ENCODE measurements around the gene LRRFIP1.

LRRFIP1 gene

GRCh38 chr2:237722616-237723015 lies 95.2 kb downstream of the LRRFIP1 start:
- H3K4me1 ChIP-seq: no peaks in the 10 kb centered on the region
- no peaks in the 10 kb centered on the region for H3K9me3 ChIP-seq (ENCODE audit: control insufficient read depth, low read length)
- TF ChIP-seq CTCF (IDR thresholded peaks at IDR 0.05): no peak
- H3K27me3 ChIP-seq (ENCODE audit: control insufficient read depth, insufficient read depth, low read length): no peaks in the 10 kb centered on the region
- H3K9ac ChIP-seq: no peak overlapping the region
- no peaks in the 10 kb centered on the region for H3K36me3 ChIP-seq (ENCODE audit: control insufficient read depth, insufficient read depth, low read length)
- peaks cover 24% of the 10 kb centered on the region for H3K79me2 ChIP-seq
- H3K4me3 ChIP-seq (ENCODE audit: low read depth, low read length): no peak overlapping the region
- H3K27ac ChIP-seq: no peak overlapping the region
- no peak overlapping the region for H3K4me2 ChIP-seq (ENCODE audit: low read length)
- no peak overlapping the region for H2AFZ ChIP-seq

GRCh38 chr2:237723023-237723422 lies 95.6 kb downstream of the LRRFIP1 start:
- H3K4me3 ChIP-seq (ENCODE audit: low read depth, low read length): no peak overlapping the region
- H3K4me1 ChIP-seq: no peaks in the 10 kb centered on the region
- H3K79me2 ChIP-seq: peaks cover 20% of the 10 kb centered on the region
- H3K36me3 ChIP-seq (ENCODE audit: control insufficient read depth, insufficient read depth, low read length): no peaks in the 10 kb centered on the region
- no peak overlapping the region for H3K27ac ChIP-seq
- no peaks in the 10 kb centered on the region for H3K27me3 ChIP-seq (ENCODE audit: control insufficient read depth, insufficient read depth, low read length)
- no peak overlapping the region for H2AFZ ChIP-seq
- H3K9ac ChIP-seq: no peak overlapping the region
- no peak for TF ChIP-seq CTCF (IDR thresholded peaks at IDR 0.05)
- no peaks in the 10 kb centered on the region for H3K9me3 ChIP-seq (ENCODE audit: control insufficient read depth, low read length)
- no peak overlapping the region for H3K4me2 ChIP-seq (ENCODE audit: low read length)

GRCh38 chr2:237723602-237724001 lies 96.2 kb downstream of the LRRFIP1 start:
- Histone ChIP-seq H3K9me3 (ENCODE audit: control insufficient read depth, low read length) (no peaks in the 10 kb centered on the region), H3K4me2 (ENCODE audit: low read length) (no peak overlapping the region), H3K4me1 (no peaks in the 10 kb centered on the region), H3K27ac (no peak overlapping the region), H3K9ac (no peak overlapping the region), H2AFZ (no peak overlapping the region), H3K27me3 (ENCODE audit: control insufficient read depth, insufficient read depth, low read length) (no peaks in the 10 kb centered on the region), H3K79me2 (peaks cover 16% of the 10 kb centered on the region), H3K4me3 (ENCODE audit: low read depth, low read length) (no peak overlapping the region), H3K36me3 (ENCODE audit: control insufficient read depth, insufficient read depth, low read length) (no peaks in the 10 kb centered on the region)
- no peak for TF ChIP-seq CTCF (IDR thresholded peaks at IDR 0.05)

- Histone ChIP-seq H3K36me3 (ENCODE audit: control insufficient read depth, insufficient read depth, low read length) (no peaks in the 10 kb centered on the region), H3K27me3 (ENCODE audit: control insufficient read depth, insufficient read depth, low read length) (no peaks in the 10 kb centered on the region), H3K79me2 (peaks cover 24% of the 10 kb centered on the region), H2AFZ (no peak overlapping the region), H3K9ac (no peak overlapping the region), H3K4me2 (ENCODE audit: low read length) (no peak overlapping the region), H3K27ac (no peak overlapping the region), H3K9me3 (ENCODE audit: control insufficient read depth, low read length) (no peaks in the 10 kb centered on the region), H3K4me1 (no peaks in the 10 kb centered on the region), H3K4me3 (ENCODE audit: low read depth, low read length) (no peak overlapping the region)
- no peak for TF ChIP-seq CTCF (IDR thresholded peaks at IDR 0.05)
Observed at GRCh38 chr2:237724811-237725478, 97.6 kb downstream of the LRRFIP1 start.

GRCh38 chr2:237725661-237726060 lies 98.3 kb downstream of the LRRFIP1 start:
- Histone ChIP-seq H2AFZ (no peak overlapping the region), H3K27ac (no peak overlapping the region), H3K9me3 (ENCODE audit: control insufficient read depth, low read length) (no peaks in the 10 kb centered on the region), H3K9ac (no peak overlapping the region), H3K27me3 (ENCODE audit: control insufficient read depth, insufficient read depth, low read length) (no peaks in the 10 kb centered on the region), H3K79me2 (peaks cover 25% of the 10 kb centered on the region), H3K4me1 (no peaks in the 10 kb centered on the region), H3K4me2 (ENCODE audit: low read length) (no peak overlapping the region), H3K4me3 (ENCODE audit: low read depth, low read length) (no peak overlapping the region), H3K36me3 (ENCODE audit: control insufficient read depth, insufficient read depth, low read length) (no peaks in the 10 kb centered on the region)
- TF ChIP-seq CTCF (IDR thresholded peaks at IDR 0.05): no peak

All from parathyroid adenoma (tissue), 2 donors.